HepG2 (cell line): Measurements from ENCODE around the gene ELP1. TPM values are rescaled to one million over a fixed set of nuclear protein-coding genes. Genes with fewer than 3 reads are reported as not detected.
A peak's percentile ranks its signal among the peaks of the same experiment; 100 is the strongest.

Experiments
- AGO2 ChIP-seq: fragments of 200-400 bp; formaldehyde crosslinking; optimal IDR thresholded peaks from 2 replicates; pipeline ENCODE3; 2017; ENCODE audit warnings: mild to moderate bottlenecking, low read depth, low read length, moderate library complexity
- ATRX ChIP-seq: sonication (generic); formaldehyde crosslinking; IDR thresholded peaks from 2 replicates; pipeline ENCODE4 v1.4.0; 2020; ENCODE audit warnings: missing genetic modification reagents, borderline replicate concordance
- CEBPG ChIP-seq: IDR thresholded peaks from 2 replicates; pipeline ENCODE4 v1.6.1; 2016
- CREB3 ChIP-seq: sonication (generic); formaldehyde crosslinking; IDR thresholded peaks from 2 replicates; pipeline ENCODE4 v1.5.0; 2020; ENCODE audit warnings: missing genetic modification reagents
- FLYWCH1 ChIP-seq: sonication (generic); formaldehyde crosslinking; IDR thresholded peaks from 2 replicates; pipeline ENCODE4 v1.8.1; 2023; ENCODE audit warnings: mild to moderate bottlenecking, missing genetic modification reagents
- HNRNPH1 ChIP-seq: fragments of 200-400 bp; formaldehyde crosslinking; optimal IDR thresholded peaks from 2 replicates; pipeline ENCODE3; 2017; ENCODE audit warnings: mild to moderate bottlenecking, low read depth, low read length
- HNRNPUL1 ChIP-seq: fragments of 200-400 bp; formaldehyde crosslinking; IDR thresholded peaks from 2 replicates; pipeline ENCODE4 v1.6.1; 2017; ENCODE audit warnings: low read depth, mild to moderate bottlenecking, low read length, moderate library complexity
- MAX ChIP-seq: IDR thresholded peaks from 2 replicates; pipeline ENCODE4 v1.6.1; 2012; ENCODE audit warnings: inconsistent platforms
- POGZ ChIP-seq: sonication (generic); formaldehyde crosslinking; IDR thresholded peaks from 2 replicates; pipeline ENCODE4 v1.4.0; 2020; ENCODE audit warnings: mild to moderate bottlenecking, missing genetic modification reagents
- RBM39 ChIP-seq: fragments of 200-400 bp; formaldehyde crosslinking; IDR thresholded peaks from one replicate; pipeline ENCODE4 v1.6.1; 2018; ENCODE audit warnings: antibody characterized with exemption, mild to moderate bottlenecking, low read depth, low read length; ENCODE audit not compliant: poor library complexity, severe bottlenecking
- SIX4 ChIP-seq: sonication (generic); formaldehyde crosslinking; IDR thresholded peaks from 2 replicates; pipeline ENCODE4 v1.4.0; 2020; ENCODE audit warnings: missing genetic modification reagents
- THYN1 ChIP-seq: sonication (generic); formaldehyde crosslinking; IDR thresholded peaks from 2 replicates; pipeline ENCODE4 v1.8.1; 2023; ENCODE audit warnings: low read depth, mild to moderate bottlenecking, moderate library complexity, missing genetic modification reagents, borderline replicate concordance
- ZMAT3 ChIP-seq: sonication (generic); formaldehyde crosslinking; conservative IDR thresholded peaks from 2 replicates; pipeline ENCODE4 v1.7.0; 2021; ENCODE audit warnings: missing genetic modification reagents
- ZNF12 ChIP-seq: sonication (generic); formaldehyde crosslinking; IDR thresholded peaks from 2 replicates; pipeline ENCODE4 v1.5.0; 2020; ENCODE audit warnings: missing genetic modification reagents
- ZNF230 ChIP-seq: sonication (generic); formaldehyde crosslinking; IDR thresholded peaks from 2 replicates; pipeline ENCODE4 v1.4.0; 2020; ENCODE audit warnings: mild to moderate bottlenecking, missing genetic modification reagents
- ZNF350 ChIP-seq: sonication (generic); formaldehyde crosslinking; IDR thresholded peaks from 2 replicates; pipeline ENCODE4 v1.4.0; 2020; ENCODE audit warnings: mild to moderate bottlenecking, low read depth, missing genetic modification reagents, borderline replicate concordance
- ZNF652 ChIP-seq: IDR thresholded peaks from 2 replicates; pipeline ENCODE4 v1.6.1; 2016; ENCODE audit warnings: low read depth, borderline replicate concordance
- ZNF709 ChIP-seq: sonication (generic); formaldehyde crosslinking; IDR thresholded peaks from 2 replicates; pipeline ENCODE4 v1.5.0; 2020; ENCODE audit warnings: mild to moderate bottlenecking, missing genetic modification reagents
- ZNF761 ChIP-seq: sonication (generic); formaldehyde crosslinking; conservative IDR thresholded peaks from 2 replicates; pipeline ENCODE4 v1.4.0; 2020; ENCODE audit warnings: mild to moderate bottlenecking, missing genetic modification reagents
- ZSCAN20 ChIP-seq: sonication (generic); formaldehyde crosslinking; IDR thresholded peaks from 2 replicates; pipeline ENCODE4 v1.4.0; 2020; ENCODE audit warnings: missing genetic modification reagents, mild to moderate bottlenecking, borderline replicate concordance
- polyA plus RNA-seq, 8 experiments: library from polyadenylated mRNA; depleted of rRNA in 3 of 8; stranded (reverse) in 7 of 8; unstranded in 1 of 8; fragments of >200 nt; fragmentation: Illumina TruSeq in 4 of 8; extraction: Trizol in 4 of 8; gene quantifications; 2 replicates each; pipeline versions ENCODE4 v1.2.1 to v1.2.3, GENCODE V29; 2011 to 2016; ENCODE audit warnings: low read depth in 4 of 8, missing spikeins in 1 of 8, mixed read lengths in 1 of 8; ENCODE audit not compliant: insufficient read depth in 1 of 8
- total RNA-seq, 5 experiments: library from RNA; depleted of rRNA; stranded (reverse); fragments of >200 nt; fragmentation: Illumina TruSeq; extraction: Trizol; gene quantifications; 2 replicates each; pipeline ENCODE4 v1.2.3, GENCODE V29; 2016; ENCODE audit warnings: low read depth in 1 of 5
- TF ChIP-seq, protein P1 (sequence below): sonication (generic); formaldehyde crosslinking; IDR thresholded peaks from 2 replicates; pipeline ENCODE4 v1.4.0; 2020; ENCODE audit warnings: missing genetic modification reagents
- TF ChIP-seq, protein P2 (sequence below): sonication (generic); formaldehyde crosslinking; IDR thresholded peaks from 2 replicates; pipeline ENCODE4; 2020; ENCODE audit warnings: missing genetic modification reagents, mild to moderate bottlenecking, borderline replicate concordance

The ELP1 gene
- total and polyA plus RNA-seq, 2 of the 13 experiments (the other 11 are each of a cell fraction or from before 2014, with no cell fraction given), result 157 to 275 TPM

GRCh38 chr9:108933718-108934322, at the start of gene ELP1 (continued):
- TF ChIP-seq, protein P1, sequence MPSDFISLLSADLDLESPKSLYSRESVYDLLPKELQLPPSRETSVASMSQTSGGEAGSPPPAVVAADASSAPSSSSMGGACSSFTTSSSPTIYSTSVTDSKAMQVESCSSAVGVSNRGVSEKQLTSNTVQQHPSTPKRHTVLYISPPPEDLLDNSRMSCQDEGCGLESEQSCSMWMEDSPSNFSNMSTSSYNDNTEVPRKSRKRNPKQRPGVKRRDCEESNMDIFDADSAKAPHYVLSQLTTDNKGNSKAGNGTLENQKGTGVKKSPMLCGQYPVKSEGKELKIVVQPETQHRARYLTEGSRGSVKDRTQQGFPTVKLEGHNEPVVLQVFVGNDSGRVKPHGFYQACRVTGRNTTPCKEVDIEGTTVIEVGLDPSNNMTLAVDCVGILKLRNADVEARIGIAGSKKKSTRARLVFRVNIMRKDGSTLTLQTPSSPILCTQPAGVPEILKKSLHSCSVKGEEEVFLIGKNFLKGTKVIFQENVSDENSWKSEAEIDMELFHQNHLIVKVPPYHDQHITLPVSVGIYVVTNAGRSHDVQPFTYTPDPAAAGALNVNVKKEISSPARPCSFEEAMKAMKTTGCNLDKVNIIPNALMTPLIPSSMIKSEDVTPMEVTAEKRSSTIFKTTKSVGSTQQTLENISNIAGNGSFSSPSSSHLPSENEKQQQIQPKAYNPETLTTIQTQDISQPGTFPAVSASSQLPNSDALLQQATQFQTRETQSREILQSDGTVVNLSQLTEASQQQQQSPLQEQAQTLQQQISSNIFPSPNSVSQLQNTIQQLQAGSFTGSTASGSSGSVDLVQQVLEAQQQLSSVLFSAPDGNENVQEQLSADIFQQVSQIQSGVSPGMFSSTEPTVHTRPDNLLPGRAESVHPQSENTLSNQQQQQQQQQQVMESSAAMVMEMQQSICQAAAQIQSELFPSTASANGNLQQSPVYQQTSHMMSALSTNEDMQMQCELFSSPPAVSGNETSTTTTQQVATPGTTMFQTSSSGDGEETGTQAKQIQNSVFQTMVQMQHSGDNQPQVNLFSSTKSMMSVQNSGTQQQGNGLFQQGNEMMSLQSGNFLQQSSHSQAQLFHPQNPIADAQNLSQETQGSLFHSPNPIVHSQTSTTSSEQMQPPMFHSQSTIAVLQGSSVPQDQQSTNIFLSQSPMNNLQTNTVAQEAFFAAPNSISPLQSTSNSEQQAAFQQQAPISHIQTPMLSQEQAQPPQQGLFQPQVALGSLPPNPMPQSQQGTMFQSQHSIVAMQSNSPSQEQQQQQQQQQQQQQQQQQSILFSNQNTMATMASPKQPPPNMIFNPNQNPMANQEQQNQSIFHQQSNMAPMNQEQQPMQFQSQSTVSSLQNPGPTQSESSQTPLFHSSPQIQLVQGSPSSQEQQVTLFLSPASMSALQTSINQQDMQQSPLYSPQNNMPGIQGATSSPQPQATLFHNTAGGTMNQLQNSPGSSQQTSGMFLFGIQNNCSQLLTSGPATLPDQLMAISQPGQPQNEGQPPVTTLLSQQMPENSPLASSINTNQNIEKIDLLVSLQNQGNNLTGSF, result no peak
- TF ChIP-seq ZNF230 (CRISPR knock-in tag) (no peak; the same call in 1 of the 2 replicates), POGZ (CRISPR knock-in tag) (peak; percentile 59; the same call in 1 of the 2 replicates), RBM39 (no peak), MAX (peak; percentile 82), ZNF350 (CRISPR knock-in tag) (no peak), FLYWCH1 (CRISPR knock-in tag) (no peak), ZMAT3 (CRISPR knock-in tag) (peak; percentile 77; the same call in 1 of the 2 replicates), ZNF12 (CRISPR knock-in tag) (peak; percentile 63), HNRNPH1 (no peak), THYN1 (CRISPR knock-in tag) (no peak), AGO2 (peak; percentile 92), CREB3 (CRISPR knock-in tag) (no peak; the same call in 1 of the 2 replicates), SIX4 (CRISPR knock-in tag) (no peak), ZSCAN20 (CRISPR knock-in tag) (no peak), ATRX (CRISPR knock-in tag) (no peak), ZNF761 (CRISPR knock-in tag) (peak; percentile 64), ZNF652 (CRISPR knock-in tag) (no peak), HNRNPUL1 (no peak), ZNF709 (0 out of 2 replicates have a peak, but pooled peaks have one; percentile 48), CEBPG (CRISPR knock-in tag) (peak; percentile 52)
- TF ChIP-seq, protein P2, sequence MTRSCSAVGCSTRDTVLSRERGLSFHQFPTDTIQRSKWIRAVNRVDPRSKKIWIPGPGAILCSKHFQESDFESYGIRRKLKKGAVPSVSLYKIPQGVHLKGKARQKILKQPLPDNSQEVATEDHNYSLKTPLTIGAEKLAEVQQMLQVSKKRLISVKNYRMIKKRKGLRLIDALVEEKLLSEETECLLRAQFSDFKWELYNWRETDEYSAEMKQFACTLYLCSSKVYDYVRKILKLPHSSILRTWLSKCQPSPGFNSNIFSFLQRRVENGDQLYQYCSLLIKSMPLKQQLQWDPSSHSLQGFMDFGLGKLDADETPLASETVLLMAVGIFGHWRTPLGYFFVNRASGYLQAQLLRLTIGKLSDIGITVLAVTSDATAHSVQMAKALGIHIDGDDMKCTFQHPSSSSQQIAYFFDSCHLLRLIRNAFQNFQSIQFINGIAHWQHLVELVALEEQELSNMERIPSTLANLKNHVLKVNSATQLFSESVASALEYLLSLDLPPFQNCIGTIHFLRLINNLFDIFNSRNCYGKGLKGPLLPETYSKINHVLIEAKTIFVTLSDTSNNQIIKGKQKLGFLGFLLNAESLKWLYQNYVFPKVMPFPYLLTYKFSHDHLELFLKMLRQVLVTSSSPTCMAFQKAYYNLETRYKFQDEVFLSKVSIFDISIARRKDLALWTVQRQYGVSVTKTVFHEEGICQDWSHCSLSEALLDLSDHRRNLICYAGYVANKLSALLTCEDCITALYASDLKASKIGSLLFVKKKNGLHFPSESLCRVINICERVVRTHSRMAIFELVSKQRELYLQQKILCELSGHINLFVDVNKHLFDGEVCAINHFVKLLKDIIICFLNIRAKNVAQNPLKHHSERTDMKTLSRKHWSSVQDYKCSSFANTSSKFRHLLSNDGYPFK (CRISPR knock-in tag), result peak; percentile 66; the same call in 1 of the 2 replicates
